ENCODE results near the gene LCE5A.

Gene LCE5A

GRCh38 chr1:152511596-152511995 lies 993 bp downstream of the LCE5A start:
- no peak for TF ChIP-seq MYC (IDR thresholded peaks at IDR 0.05; ENCODE audit: low read depth, low read length)
- TF ChIP-seq, protein P1, sequence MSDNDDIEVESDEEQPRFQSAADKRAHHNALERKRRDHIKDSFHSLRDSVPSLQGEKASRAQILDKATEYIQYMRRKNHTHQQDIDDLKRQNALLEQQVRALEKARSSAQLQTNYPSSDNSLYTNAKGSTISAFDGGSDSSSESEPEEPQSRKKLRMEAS (IDR thresholded peaks at IDR 0.05; ENCODE audit: low read depth, low read length), result no peak
- TF ChIP-seq CTCF (IDR thresholded peaks at IDR 0.05; ENCODE audit: low read depth, low read length), result no peak
- TF ChIP-seq POLR2A (IDR thresholded peaks at IDR 0.05; ENCODE audit: extremely low read depth, insufficient read length), result no peak
- H3K4me3 ChIP-seq (ENCODE audit: low read depth, low read length), result no peak overlapping the region
- no peak for DNase-seq (ENCODE audit: low read depth)

DNA sequence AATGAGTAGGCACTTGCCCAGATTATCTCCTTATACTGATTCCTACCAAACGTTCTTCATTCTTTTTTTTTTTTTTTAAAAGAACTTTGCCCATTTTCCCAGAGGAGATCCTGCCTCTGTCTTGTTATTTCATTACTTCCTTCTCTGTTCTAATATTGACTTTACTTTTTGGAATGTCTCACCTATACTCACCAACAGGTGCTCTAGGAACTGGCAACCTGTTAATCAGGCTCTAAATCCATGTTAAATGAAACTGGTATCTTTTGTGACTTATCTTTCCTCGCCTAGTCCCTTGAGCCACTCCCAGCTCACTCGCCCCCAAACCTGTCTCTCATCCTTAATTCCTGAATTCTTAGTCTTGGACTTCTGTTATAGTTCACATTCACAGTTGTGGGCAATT lies 2.5 kb downstream of the LCE5A start:
- H3K4me3 ChIP-seq (ENCODE audit: low read depth, low read length), result no peak overlapping the region
- DNase-seq (ENCODE audit: low read depth), result no peak
- no peak for TF ChIP-seq CTCF (IDR thresholded peaks at IDR 0.05; ENCODE audit: low read depth, low read length)
- TF ChIP-seq POLR2A (IDR thresholded peaks at IDR 0.05; ENCODE audit: extremely low read depth, insufficient read length), result no peak
- TF ChIP-seq, protein P1 (IDR thresholded peaks at IDR 0.05; ENCODE audit: low read depth, low read length), result no peak
- TF ChIP-seq MYC (IDR thresholded peaks at IDR 0.05; ENCODE audit: low read depth, low read length), result no peak

DNA sequence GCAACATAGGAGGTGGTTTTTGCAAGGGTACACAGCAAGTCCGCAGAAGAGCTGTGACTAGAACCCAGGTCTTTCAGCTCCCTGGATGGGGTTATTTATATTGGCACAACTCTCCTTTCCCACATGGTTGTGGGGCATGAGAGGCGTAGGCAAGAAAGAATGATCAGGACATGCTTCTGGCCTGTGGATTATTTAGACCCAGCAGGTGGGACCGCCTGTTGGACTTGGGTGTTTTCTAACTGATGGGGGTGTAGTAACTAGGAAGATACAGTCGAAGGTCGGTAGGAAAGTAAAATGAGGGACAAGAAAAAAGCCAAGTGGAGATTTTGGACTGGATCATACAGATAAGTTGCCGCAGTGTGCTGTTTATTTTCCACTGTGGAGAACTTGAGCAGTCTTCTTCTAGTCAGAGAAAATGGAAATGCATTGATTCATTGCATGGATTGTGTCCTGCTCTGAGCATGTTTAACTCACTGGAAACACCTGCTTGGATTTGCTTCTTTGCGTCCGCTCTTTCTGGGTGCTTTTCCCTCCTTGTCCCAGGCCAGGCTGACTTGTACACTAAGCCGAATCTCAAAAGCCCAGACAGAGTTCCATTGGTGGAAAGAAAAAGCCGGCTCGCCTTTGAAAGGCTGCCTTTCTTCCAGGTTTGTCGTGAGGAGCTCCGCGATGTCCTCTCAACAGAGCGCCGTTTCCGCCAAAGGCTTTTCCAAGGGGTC lies 4.3 kb downstream of the LCE5A start:
- H3K4me3 ChIP-seq (ENCODE audit: low read depth, low read length), result no peak overlapping the region
- no peak for DNase-seq (ENCODE audit: low read depth)
- TF ChIP-seq MYC (IDR thresholded peaks at IDR 0.05; ENCODE audit: low read depth, low read length) (no peak), CTCF (IDR thresholded peaks at IDR 0.05; ENCODE audit: low read depth, low read length) (no peak), POLR2A (IDR thresholded peaks at IDR 0.05; ENCODE audit: extremely low read depth, insufficient read length) (no peak)
- TF ChIP-seq, protein P1 (IDR thresholded peaks at IDR 0.05; ENCODE audit: low read depth, low read length), result no peak

DNA sequence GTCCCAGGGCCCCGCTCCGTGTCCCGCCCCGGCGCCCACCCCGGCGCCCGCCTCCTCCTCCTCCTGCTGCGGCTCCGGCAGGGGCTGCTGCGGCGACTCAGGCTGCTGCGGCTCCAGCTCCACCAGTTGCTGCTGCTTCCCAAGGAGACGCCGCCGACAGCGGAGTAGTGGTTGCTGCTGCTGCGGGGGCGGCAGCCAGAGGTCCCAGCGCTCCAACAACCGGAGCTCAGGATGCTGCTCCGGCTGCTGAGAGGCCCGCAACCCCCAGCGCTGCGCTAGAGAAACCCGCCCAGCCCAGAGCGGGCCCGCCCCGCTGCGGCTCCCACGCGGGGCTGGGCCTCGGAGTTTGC lies 4.8 kb downstream of the LCE5A start:
- DNase-seq (ENCODE audit: low read depth), result no peak
- no peak overlapping the region for H3K4me3 ChIP-seq (ENCODE audit: low read depth, low read length)
- TF ChIP-seq CTCF (IDR thresholded peaks at IDR 0.05; ENCODE audit: low read depth, low read length) (no peak), POLR2A (IDR thresholded peaks at IDR 0.05; ENCODE audit: extremely low read depth, insufficient read length) (no peak), MYC (IDR thresholded peaks at IDR 0.05; ENCODE audit: low read depth, low read length) (no peak)
- TF ChIP-seq, protein P1 (IDR thresholded peaks at IDR 0.05; ENCODE audit: low read depth, low read length), result no peak

DNA sequence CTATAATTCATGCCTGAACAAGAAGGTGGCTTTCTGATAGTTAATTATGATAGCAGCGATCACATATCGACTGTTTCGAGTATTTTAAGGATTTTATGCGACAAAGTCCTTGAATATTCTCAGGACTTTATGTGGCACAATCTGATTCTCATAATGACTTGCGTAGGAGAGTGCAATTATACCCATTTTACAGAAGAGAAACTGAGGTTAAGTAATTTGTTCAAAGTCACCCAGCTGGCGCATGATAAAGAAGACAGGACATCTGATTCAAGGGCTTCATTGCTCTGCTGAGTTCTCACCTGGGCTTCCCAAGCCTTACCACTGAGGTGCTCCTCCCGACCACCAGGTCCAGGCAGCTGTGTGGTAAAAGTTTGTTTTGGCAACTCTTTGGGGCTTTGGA lies 5.5 kb downstream of the LCE5A start:
- TF ChIP-seq POLR2A (IDR thresholded peaks at IDR 0.05; ENCODE audit: extremely low read depth, insufficient read length), result no peak
- no peak for TF ChIP-seq MYC (IDR thresholded peaks at IDR 0.05; ENCODE audit: low read depth, low read length)
- no peak overlapping the region for H3K4me3 ChIP-seq (ENCODE audit: low read depth, low read length)
- no peak for DNase-seq (ENCODE audit: low read depth)

GRCh38 chr1:152517237-152517811 lies 6.7 kb downstream of the LCE5A start:
- TF ChIP-seq MYC (IDR thresholded peaks at IDR 0.05; ENCODE audit: low read depth, low read length) (no peak), CTCF (IDR thresholded peaks at IDR 0.05; ENCODE audit: low read depth, low read length) (no peak), POLR2A (IDR thresholded peaks at IDR 0.05; ENCODE audit: extremely low read depth, insufficient read length) (no peak)
- TF ChIP-seq, protein P1 (IDR thresholded peaks at IDR 0.05; ENCODE audit: low read depth, low read length), result no peak
- DNase-seq (ENCODE audit: low read depth), result no peak
- no peak overlapping the region for H3K4me3 ChIP-seq (ENCODE audit: low read depth, low read length)

Data from NB4 (cell line).